ENCODE results near the gene EXO5.

EXO5 gene

GRCh38 chr1:40562185-40562584, 53.6 kb downstream of the EXO5 start:
- H2AFZ ChIP-seq (ENCODE audit: low read length), result no peak overlapping the region
- H3K79me2 ChIP-seq (ENCODE audit: insufficient read depth, low read length), result no peaks in the 10 kb centered on the region
- H3K36me3 ChIP-seq (ENCODE audit: insufficient read depth, low read length), result no peaks in the 10 kb centered on the region
- H3K9me2 ChIP-seq (ENCODE audit: low read depth, low read length), result no peaks in the 10 kb centered on the region
- no peaks in the 10 kb centered on the region for H3K9me3 ChIP-seq (ENCODE audit: low read length)
- H3F3A ChIP-seq (ENCODE audit: insufficient read depth, low read length), result no peaks in the 10 kb centered on the region
- H3K4me2 ChIP-seq (ENCODE audit: low read length), result no peak overlapping the region
- H3K4me3 ChIP-seq (ENCODE audit: low read depth, low read length, poor library complexity, severe bottlenecking), result no peak overlapping the region
- H3K9ac ChIP-seq (ENCODE audit: low read length), result no peak overlapping the region
- no peak overlapping the region for H3K27ac ChIP-seq (ENCODE audit: low read depth, low read length, poor library complexity, severe bottlenecking)
- H3K27me3 ChIP-seq (ENCODE audit: insufficient read depth, low read length), result no peaks in the 10 kb centered on the region
- TF ChIP-seq EZH2 (IDR thresholded peaks at IDR 0.05; ENCODE audit: borderline replicate concordance, low read length) (no peak), CTCF (IDR thresholded peaks at IDR 0.05; ENCODE audit: low read length) (no peak)
- H4K20me1 ChIP-seq (ENCODE audit: insufficient read depth, low read length), result no peaks in the 10 kb centered on the region
- H3K4me1 ChIP-seq (ENCODE audit: insufficient read depth, low read length, severe bottlenecking), result no peaks in the 10 kb centered on the region

DNA sequence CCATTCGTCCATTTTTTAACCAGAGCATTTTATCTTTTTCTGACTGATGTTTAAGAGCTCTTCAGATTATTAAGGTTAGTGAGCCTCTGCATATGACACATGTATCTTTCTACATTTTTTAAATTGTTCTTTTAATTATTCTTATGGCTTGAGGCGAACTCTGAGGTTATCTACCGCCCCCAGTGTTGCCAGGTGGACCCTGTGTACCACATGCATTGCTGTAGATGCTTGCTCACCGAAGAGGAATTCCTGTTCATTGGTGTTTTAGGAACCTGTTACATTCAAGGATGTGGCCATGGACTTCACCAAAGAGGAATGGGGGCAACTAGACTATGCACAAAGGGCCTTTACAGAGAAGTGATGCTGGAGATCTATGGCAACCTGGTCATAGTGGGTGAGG, 54.7 kb downstream of the EXO5 start:
- Histone ChIP-seq H3K4me2 (ENCODE audit: low read length) (no peak overlapping the region), H2AFZ (ENCODE audit: low read length) (no peak overlapping the region), H3K27ac (ENCODE audit: low read depth, low read length, poor library complexity, severe bottlenecking) (no peak overlapping the region), H3K9ac (ENCODE audit: low read length) (no peak overlapping the region), H3F3A (ENCODE audit: insufficient read depth, low read length) (no peaks in the 10 kb centered on the region), H3K4me1 (ENCODE audit: insufficient read depth, low read length, severe bottlenecking) (no peaks in the 10 kb centered on the region), H4K20me1 (ENCODE audit: insufficient read depth, low read length) (no peaks in the 10 kb centered on the region), H3K9me3 (ENCODE audit: low read length) (no peaks in the 10 kb centered on the region), H3K79me2 (ENCODE audit: insufficient read depth, low read length) (no peaks in the 10 kb centered on the region), H3K36me3 (ENCODE audit: insufficient read depth, low read length) (no peaks in the 10 kb centered on the region), H3K27me3 (ENCODE audit: insufficient read depth, low read length) (no peaks in the 10 kb centered on the region), H3K9me2 (ENCODE audit: low read depth, low read length) (no peaks in the 10 kb centered on the region), H3K4me3 (ENCODE audit: low read depth, low read length, poor library complexity, severe bottlenecking) (no peak overlapping the region)
- TF ChIP-seq EZH2 (IDR thresholded peaks at IDR 0.05; ENCODE audit: borderline replicate concordance, low read length) (no peak), CTCF (IDR thresholded peaks at IDR 0.05; ENCODE audit: low read length) (no peak)

GRCh38 chr1:40564506-40564905, 55.9 kb downstream of the EXO5 start:
- no peak for TF ChIP-seq EZH2 (IDR thresholded peaks at IDR 0.05; ENCODE audit: borderline replicate concordance, low read length)
- TF ChIP-seq CTCF (IDR thresholded peaks at IDR 0.05; ENCODE audit: low read length), result no peak

More at GRCh38 chr1:40564506-40564905, 55.9 kb downstream of the EXO5 start:
- Histone ChIP-seq H3K4me2 (ENCODE audit: low read length) (no peak overlapping the region), H3K4me1 (ENCODE audit: insufficient read depth, low read length, severe bottlenecking) (no peaks in the 10 kb centered on the region), H3K4me3 (ENCODE audit: low read depth, low read length, poor library complexity, severe bottlenecking) (no peak overlapping the region), H3F3A (ENCODE audit: insufficient read depth, low read length) (no peaks in the 10 kb centered on the region), H4K20me1 (ENCODE audit: insufficient read depth, low read length) (no peaks in the 10 kb centered on the region), H3K9me2 (ENCODE audit: low read depth, low read length) (no peaks in the 10 kb centered on the region), H3K79me2 (ENCODE audit: insufficient read depth, low read length) (no peaks in the 10 kb centered on the region), H3K9ac (ENCODE audit: low read length) (no peak overlapping the region), H3K9me3 (ENCODE audit: low read length) (no peaks in the 10 kb centered on the region), H3K27me3 (ENCODE audit: insufficient read depth, low read length) (no peaks in the 10 kb centered on the region), H3K27ac (ENCODE audit: low read depth, low read length, poor library complexity, severe bottlenecking) (no peak overlapping the region), H3K36me3 (ENCODE audit: insufficient read depth, low read length) (no peaks in the 10 kb centered on the region), H2AFZ (ENCODE audit: low read length) (no peak overlapping the region)

Measured in OCI-LY1 (cell line).